C4-2B (cell line): ENCODE results near the gene MST1.

Experiments
- ZFX ChIP-seq: fragments of 450-650 bp; IDR thresholded peaks from 2 replicates; pipeline ENCODE4 v1.6.1; 2017
- TF ChIP-seq, protein P1 (sequence below): fragments of 450-650 bp; conservative IDR thresholded peaks from 2 replicates; pipeline ENCODE4 v1.5.1; 2017; ENCODE audit warnings: mild to moderate bottlenecking

DNA sequence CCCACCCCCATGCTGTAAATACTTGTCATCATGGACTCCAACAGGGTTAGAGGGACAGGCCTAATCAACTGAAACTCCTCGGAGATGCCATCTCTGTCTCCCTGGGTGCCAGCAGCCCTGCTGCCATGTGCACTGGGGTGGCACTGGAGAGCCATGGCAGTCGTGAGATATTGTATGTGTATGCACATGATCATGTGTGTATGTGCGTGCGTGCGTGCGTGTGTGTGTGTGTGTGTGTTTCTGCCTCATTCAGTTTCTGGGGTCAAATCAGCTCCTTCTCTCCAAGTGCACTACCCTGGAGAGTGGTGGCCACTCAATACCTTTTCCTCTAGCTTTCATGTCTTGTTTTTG, 18.4 kb downstream of the MST1 start:
- TF ChIP-seq, protein P1, sequence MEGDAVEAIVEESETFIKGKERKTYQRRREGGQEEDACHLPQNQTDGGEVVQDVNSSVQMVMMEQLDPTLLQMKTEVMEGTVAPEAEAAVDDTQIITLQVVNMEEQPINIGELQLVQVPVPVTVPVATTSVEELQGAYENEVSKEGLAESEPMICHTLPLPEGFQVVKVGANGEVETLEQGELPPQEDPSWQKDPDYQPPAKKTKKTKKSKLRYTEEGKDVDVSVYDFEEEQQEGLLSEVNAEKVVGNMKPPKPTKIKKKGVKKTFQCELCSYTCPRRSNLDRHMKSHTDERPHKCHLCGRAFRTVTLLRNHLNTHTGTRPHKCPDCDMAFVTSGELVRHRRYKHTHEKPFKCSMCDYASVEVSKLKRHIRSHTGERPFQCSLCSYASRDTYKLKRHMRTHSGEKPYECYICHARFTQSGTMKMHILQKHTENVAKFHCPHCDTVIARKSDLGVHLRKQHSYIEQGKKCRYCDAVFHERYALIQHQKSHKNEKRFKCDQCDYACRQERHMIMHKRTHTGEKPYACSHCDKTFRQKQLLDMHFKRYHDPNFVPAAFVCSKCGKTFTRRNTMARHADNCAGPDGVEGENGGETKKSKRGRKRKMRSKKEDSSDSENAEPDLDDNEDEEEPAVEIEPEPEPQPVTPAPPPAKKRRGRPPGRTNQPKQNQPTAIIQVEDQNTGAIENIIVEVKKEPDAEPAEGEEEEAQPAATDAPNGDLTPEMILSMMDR: no peak
- TF ChIP-seq ZFX: no peak
